Measurements from ENCODE around the gene PDZRN4.

PDZRN4 gene

GRCh38 chr12:41339784-41340183 is 151.7 kb downstream of the PDZRN4 start:
- H3K36me3 Mint-ChIP-seq (ENCODE audit: low read depth) = no peaks in the 10 kb centered on the region

GRCh38 chr12:41344776-41345470 is 156.8 kb downstream of the PDZRN4 start:
- Mint-ChIP-seq H3K27me3 (no peaks in the 10 kb centered on the region), H3K4me1 (ENCODE audit: low read depth) (no peaks in the 10 kb centered on the region), H3K27ac (no peak overlapping the region), H3K9me3 (peaks cover 3% of the 10 kb centered on the region), H3K4me3 (no peak overlapping the region), H3K36me3 (ENCODE audit: low read depth) (no peaks in the 10 kb centered on the region)

More at GRCh38 chr12:41339784-41340183, 151.7 kb downstream of the PDZRN4 start:
- Mint-ChIP-seq H3K27me3 (no peaks in the 10 kb centered on the region), H3K9me3 (peaks cover 3% of the 10 kb centered on the region), H3K4me1 (ENCODE audit: low read depth) (no peaks in the 10 kb centered on the region), H3K4me3 (no peak overlapping the region), H3K27ac (no peak overlapping the region)

GRCh38 chr12:41348198-41348597 is 160.1 kb downstream of the PDZRN4 start:
- Mint-ChIP-seq H3K4me3 (no peak overlapping the region), H3K27me3 (no peaks in the 10 kb centered on the region), H3K36me3 (ENCODE audit: low read depth) (no peaks in the 10 kb centered on the region), H3K27ac (no peak overlapping the region), H3K4me1 (ENCODE audit: low read depth) (no peaks in the 10 kb centered on the region), H3K9me3 (peaks cover 12% of the 10 kb centered on the region)

GRCh38 chr12:41356181-41356580 is 168.1 kb downstream of the PDZRN4 start:
- Mint-ChIP-seq H3K27ac (no peak overlapping the region), H3K36me3 (ENCODE audit: low read depth) (no peaks in the 10 kb centered on the region), H3K27me3 (no peaks in the 10 kb centered on the region), H3K4me1 (ENCODE audit: low read depth) (no peaks in the 10 kb centered on the region), H3K4me3 (no peak overlapping the region), H3K9me3 (peaks cover 7% of the 10 kb centered on the region)

GRCh38 chr12:41361738-41362137 is 173.6 kb downstream of the PDZRN4 start:
- no peaks in the 10 kb centered on the region for H3K27me3 Mint-ChIP-seq
- H3K4me1 Mint-ChIP-seq (ENCODE audit: low read depth) = no peaks in the 10 kb centered on the region
- no peaks in the 10 kb centered on the region for H3K36me3 Mint-ChIP-seq (ENCODE audit: low read depth)
- H3K27ac Mint-ChIP-seq = no peak overlapping the region
- no peaks in the 10 kb centered on the region for H3K9me3 Mint-ChIP-seq
- no peak overlapping the region for H3K4me3 Mint-ChIP-seq

- H3K27ac Mint-ChIP-seq = no peak overlapping the region
- H3K9me3 Mint-ChIP-seq = no peaks in the 10 kb centered on the region
- H3K4me3 Mint-ChIP-seq = no peak overlapping the region
- H3K27me3 Mint-ChIP-seq = no peaks in the 10 kb centered on the region
- H3K36me3 Mint-ChIP-seq (ENCODE audit: low read depth) = no peaks in the 10 kb centered on the region
- no peaks in the 10 kb centered on the region for H3K4me1 Mint-ChIP-seq (ENCODE audit: low read depth)
Measured at GRCh38 chr12:41362510-41362909, 174.4 kb downstream of the PDZRN4 start.

GRCh38 chr12:41362931-41363330 is 174.8 kb downstream of the PDZRN4 start:
- no peak overlapping the region for H3K4me3 Mint-ChIP-seq
- H3K9me3 Mint-ChIP-seq = no peaks in the 10 kb centered on the region
- H3K27me3 Mint-ChIP-seq = no peaks in the 10 kb centered on the region
- H3K36me3 Mint-ChIP-seq (ENCODE audit: low read depth) = no peaks in the 10 kb centered on the region
- no peaks in the 10 kb centered on the region for H3K4me1 Mint-ChIP-seq (ENCODE audit: low read depth)
- no peak overlapping the region for H3K27ac Mint-ChIP-seq

- no peaks in the 10 kb centered on the region for H3K4me1 Mint-ChIP-seq (ENCODE audit: low read depth)
- no peak overlapping the region for H3K27ac Mint-ChIP-seq
- H3K9me3 Mint-ChIP-seq = no peaks in the 10 kb centered on the region
- no peaks in the 10 kb centered on the region for H3K36me3 Mint-ChIP-seq (ENCODE audit: low read depth)
- no peak overlapping the region for H3K4me3 Mint-ChIP-seq
- no peaks in the 10 kb centered on the region for H3K27me3 Mint-ChIP-seq
Measured at GRCh38 chr12:41364211-41364610, 176.1 kb downstream of the PDZRN4 start.

- Mint-ChIP-seq H3K4me3 (no peak overlapping the region), H3K9me3 (no peaks in the 10 kb centered on the region), H3K27ac (no peak overlapping the region), H3K4me1 (ENCODE audit: low read depth) (no peaks in the 10 kb centered on the region), H3K36me3 (ENCODE audit: low read depth) (no peaks in the 10 kb centered on the region), H3K27me3 (no peaks in the 10 kb centered on the region)
Measured at GRCh38 chr12:41365653-41366171, 177.6 kb downstream of the PDZRN4 start.

- H3K4me1 Mint-ChIP-seq (ENCODE audit: low read depth) = no peaks in the 10 kb centered on the region
- H3K27me3 Mint-ChIP-seq = no peaks in the 10 kb centered on the region
- H3K9me3 Mint-ChIP-seq = no peaks in the 10 kb centered on the region
- H3K4me3 Mint-ChIP-seq = no peak overlapping the region
- no peak overlapping the region for H3K27ac Mint-ChIP-seq
- H3K36me3 Mint-ChIP-seq (ENCODE audit: low read depth) = no peaks in the 10 kb centered on the region
Measured at GRCh38 chr12:41367726-41368405, 179.7 kb downstream of the PDZRN4 start.

GRCh38 chr12:41380878-41381277 is 192.8 kb downstream of the PDZRN4 start:
- Mint-ChIP-seq H3K27me3 (no peaks in the 10 kb centered on the region), H3K36me3 (ENCODE audit: low read depth) (no peaks in the 10 kb centered on the region), H3K9me3 (peaks cover 18% of the 10 kb centered on the region), H3K27ac (no peak overlapping the region), H3K4me3 (no peak overlapping the region), H3K4me1 (ENCODE audit: low read depth) (no peaks in the 10 kb centered on the region)

- no peak overlapping the region for H3K27ac Mint-ChIP-seq
- no peak overlapping the region for H3K4me3 Mint-ChIP-seq
- no peaks in the 10 kb centered on the region for H3K36me3 Mint-ChIP-seq (ENCODE audit: low read depth)
- H3K9me3 Mint-ChIP-seq = peaks cover 3% of the 10 kb centered on the region
- no peaks in the 10 kb centered on the region for H3K4me1 Mint-ChIP-seq (ENCODE audit: low read depth)
- no peaks in the 10 kb centered on the region for H3K27me3 Mint-ChIP-seq
Measured at GRCh38 chr12:41402801-41403200, 214.7 kb downstream of the PDZRN4 start.

GRCh38 chr12:41407232-41407799 is 219.2 kb downstream of the PDZRN4 start:
- H3K27me3 Mint-ChIP-seq = no peaks in the 10 kb centered on the region
- H3K4me1 Mint-ChIP-seq (ENCODE audit: low read depth) = no peaks in the 10 kb centered on the region
- H3K9me3 Mint-ChIP-seq = peaks cover 3% of the 10 kb centered on the region
- no peak overlapping the region for H3K4me3 Mint-ChIP-seq
- H3K36me3 Mint-ChIP-seq (ENCODE audit: low read depth) = no peaks in the 10 kb centered on the region
- H3K27ac Mint-ChIP-seq = no peak overlapping the region

- Mint-ChIP-seq H3K4me3 (no peak overlapping the region), H3K4me1 (ENCODE audit: low read depth) (no peaks in the 10 kb centered on the region), H3K9me3 (peaks cover 7% of the 10 kb centered on the region)
Measured at GRCh38 chr12:41409628-41410027, 221.5 kb downstream of the PDZRN4 start.

GRCh38 chr12:41418586-41418985 is 230.5 kb downstream of the PDZRN4 start:
- Mint-ChIP-seq H3K4me3 (no peak overlapping the region), H3K9me3 (no peaks in the 10 kb centered on the region), H3K36me3 (ENCODE audit: low read depth) (no peaks in the 10 kb centered on the region), H3K27me3 (no peaks in the 10 kb centered on the region), H3K27ac (no peak overlapping the region), H3K4me1 (ENCODE audit: low read depth) (no peaks in the 10 kb centered on the region)

More at GRCh38 chr12:41409628-41410027, 221.5 kb downstream of the PDZRN4 start:
- H3K27me3 Mint-ChIP-seq = no peaks in the 10 kb centered on the region
- no peaks in the 10 kb centered on the region for H3K36me3 Mint-ChIP-seq (ENCODE audit: low read depth)
- no peak overlapping the region for H3K27ac Mint-ChIP-seq

All from stimulated activated naive CD8-positive, alpha-beta T cell treated with anti-CD3 and anti-CD28 coated beads, Interleukin-15, Interleukin-2, amounts not matched to agents 100 ng/mL and 50 ng/mL, for 24 hours (primary cell).